OCI-LY3 (cell line): ENCODE measurements around the gene PES1.
"Not testable (repeated sequence)": the region's sequence is repeated elsewhere in the genome, so short reads cannot be mapped to it uniquely, and the experiment has no call there.

Source experiments
- H2AFZ ChIP-seq: fragments of 200-600, 300-600 bp; shearing (Covaris generic); 2 replicates; pipeline ENCODE4 v1.6.0; 2014; ENCODE audit warnings: antibody characterized with exemption, low read depth, low read length
- H3K27ac ChIP-seq: fragments of 200-600, 300-600 bp; sonication (generic); 2 replicates; pipeline ENCODE4 v1.5.1; 2014; ENCODE audit warnings: mild to moderate bottlenecking, low read length, moderate library complexity, mixed read lengths
- H3K27me3 ChIP-seq: fragments of 200-600, 300-600 bp; sonication (generic); 2 replicates; pipeline ENCODE4 v1.6.1; 2014; ENCODE audit warnings: low read depth, low read length, mixed read lengths
- H3K36me3 ChIP-seq: fragments of 200-600, 300-600 bp; sonication (generic); replicated peaks from 2 replicates; pipeline ENCODE3; 2014; ENCODE audit warnings: low read depth, low read length, mixed read lengths
- H3K4me1 ChIP-seq: fragments of 300-600, 200-600 bp; sonication (generic); 2 replicates; pipeline ENCODE4 v1.6.1; 2014; ENCODE audit warnings: low read length, mixed read lengths
- H3K4me2 ChIP-seq: fragments of 200-600, 300-600 bp; sonication (generic); 2 replicates; pipeline ENCODE4 v1.6.1; 2014; ENCODE audit warnings: low read length, mixed read lengths
- H3K4me3 ChIP-seq: fragments of 300-600, 200-600 bp; sonication (generic); 2 replicates; pipeline ENCODE4 v1.5.1; 2014; ENCODE audit warnings: antibody characterized with exemption, mild to moderate bottlenecking, low read length, moderate library complexity
- H3K79me2 ChIP-seq: fragments of 300-600, 200-600 bp; shearing (Covaris generic); 2 replicates; pipeline ENCODE4 v1.6.1; 2014; ENCODE audit warnings: mild to moderate bottlenecking, low read length, mixed read lengths
- H3K9ac ChIP-seq: fragments of 300-600, 200-600 bp; shearing (Covaris generic); 2 replicates; pipeline ENCODE4 v1.6.0; 2014; ENCODE audit warnings: mild to moderate bottlenecking, low read length, moderate library complexity
- H3K9me3 ChIP-seq: fragments of 200-600, 300-600 bp; shearing (Covaris generic); 2 replicates; pipeline ENCODE4 v1.6.1; 2014; ENCODE audit warnings: low read length, mixed read lengths; ENCODE audit not compliant: insufficient read depth
- H4K20me1 ChIP-seq: fragments of 200-600, 300-600 bp; sonication (generic); 2 replicates; pipeline ENCODE4 v1.6.1; 2016; ENCODE audit warnings: low read length, mixed read lengths; ENCODE audit not compliant: insufficient read depth
- CTCF ChIP-seq: fragments of 200-600, 300-600 bp; sonication (generic); IDR thresholded peaks from 2 replicates; pipeline ENCODE4 v1.5.1; 2014; ENCODE audit warnings: antibody characterized with exemption, low read length, low read depth
- EZH2phosphoT487 ChIP-seq: fragments of 200-600 bp; shearing (Covaris generic); IDR thresholded peaks from 2 replicates; pipeline ENCODE4 v1.6.1; 2018; ENCODE audit warnings: antibody characterized with exemption, mixed run types, low read depth

Gene PES1

GRCh38 chr22:30596886-30597285 is 5.2 kb upstream of the PES1 start:
- Histone ChIP-seq H4K20me1 (no peaks in the 10 kb centered on the region), H3K27ac (no peak overlapping the region), H3K79me2 (no peaks in the 10 kb centered on the region), H3K27me3 (peaks cover 13% of the 10 kb centered on the region), H2AFZ (no peak overlapping the region), H3K9ac (no peak overlapping the region), H3K9me3 (no peaks in the 10 kb centered on the region), H3K4me2 (no peak overlapping the region), H3K4me1 (no peaks in the 10 kb centered on the region), H3K36me3 (no peaks in the 10 kb centered on the region), H3K4me3 (no peak overlapping the region)
- TF ChIP-seq EZH2phosphoT487 (no peak), CTCF (no peak)

- no peaks in the 10 kb centered on the region for H3K4me1 ChIP-seq
- H3K4me2 ChIP-seq = no peak overlapping the region
- H3K27me3 ChIP-seq = peaks cover 13% of the 10 kb centered on the region
- no peaks in the 10 kb centered on the region for H4K20me1 ChIP-seq
- no peak overlapping the region for H3K27ac ChIP-seq
- no peaks in the 10 kb centered on the region for H3K36me3 ChIP-seq
- TF ChIP-seq CTCF (no peak), EZH2phosphoT487 (no peak)
- no peak overlapping the region for H3K9ac ChIP-seq
- no peaks in the 10 kb centered on the region for H3K9me3 ChIP-seq
- H2AFZ ChIP-seq = no peak overlapping the region
- no peak overlapping the region for H3K4me3 ChIP-seq
- peaks cover 6% of the 10 kb centered on the region for H3K79me2 ChIP-seq
Observed at GRCh38 chr22:30596199-30596598, 4.5 kb upstream of the PES1 start.

- Histone ChIP-seq H3K4me2 (peak overlapping the region; percentile 86), H3K27me3 (peaks cover 13% of the 10 kb centered on the region), H3K36me3 (peaks cover 15% of the 10 kb centered on the region), H2AFZ (peak overlapping the region; percentile 72), H3K4me1 (peaks cover 11% of the 10 kb centered on the region), H3K79me2 (peaks cover 32% of the 10 kb centered on the region), H3K4me3 (peak overlapping the region; percentile 91), H4K20me1 (peaks cover 16% of the 10 kb centered on the region)
- not testable (repeated sequence) for H3K9me3 ChIP-seq, H3K9ac ChIP-seq, H3K27ac ChIP-seq
Observed at GRCh38 chr22:30592360-30592713, 627 bp upstream of the PES1 start.

GRCh38 chr22:30591191-30591587 is 521 bp downstream of the PES1 start:
- no peak for TF ChIP-seq EZH2phosphoT487
- Histone ChIP-seq H3K4me3 (peak overlapping the region; percentile 91), H2AFZ (no peak overlapping the region), H3K36me3 (peaks cover 26% of the 10 kb centered on the region), H3K27me3 (peaks cover 13% of the 10 kb centered on the region), H3K27ac (peak overlapping the region; percentile 71; the same call in 1 of the 2 replicates), H3K9me3 (no peaks in the 10 kb centered on the region), H3K4me1 (peaks cover 11% of the 10 kb centered on the region), H3K79me2 (peaks cover 35% of the 10 kb centered on the region), H3K4me2 (peak overlapping the region; percentile 86), H3K9ac (peak overlapping the region; percentile 90), H4K20me1 (peaks cover 16% of the 10 kb centered on the region)

GRCh38 chr22:30586414-30586813 is 5.3 kb downstream of the PES1 start:
- H3K4me2 ChIP-seq = no peak overlapping the region
- H3K27me3 ChIP-seq = no peaks in the 10 kb centered on the region
- H4K20me1 ChIP-seq = peaks cover 22% of the 10 kb centered on the region
- peaks cover 36% of the 10 kb centered on the region for H3K79me2 ChIP-seq
- TF ChIP-seq CTCF (no peak), EZH2phosphoT487 (no peak)
- H3K36me3 ChIP-seq = peaks cover 70% of the 10 kb centered on the region
- H3K4me3 ChIP-seq = no peak overlapping the region
- no peak overlapping the region for H2AFZ ChIP-seq
- H3K9me3 ChIP-seq = no peaks in the 10 kb centered on the region
- H3K9ac ChIP-seq = no peak overlapping the region
- H3K4me1 ChIP-seq = peaks cover 11% of the 10 kb centered on the region
- no peak overlapping the region for H3K27ac ChIP-seq
